GM21576 (cell line): ENCODE data around the gene ZC3H7A.
A peak's percentile ranks its signal among the peaks of the same experiment; 100 is the strongest.

ENCODE experiments used
- ATAC-seq: cut with Tn5 transposase; IDR thresholded peaks from one replicate; pipeline ENCODE4 v1.9.1; 2021; ENCODE audit warnings: mild to moderate bottlenecking, moderate library complexity; ENCODE audit not compliant: unreplicated experiment

Gene ZC3H7A

DNA sequence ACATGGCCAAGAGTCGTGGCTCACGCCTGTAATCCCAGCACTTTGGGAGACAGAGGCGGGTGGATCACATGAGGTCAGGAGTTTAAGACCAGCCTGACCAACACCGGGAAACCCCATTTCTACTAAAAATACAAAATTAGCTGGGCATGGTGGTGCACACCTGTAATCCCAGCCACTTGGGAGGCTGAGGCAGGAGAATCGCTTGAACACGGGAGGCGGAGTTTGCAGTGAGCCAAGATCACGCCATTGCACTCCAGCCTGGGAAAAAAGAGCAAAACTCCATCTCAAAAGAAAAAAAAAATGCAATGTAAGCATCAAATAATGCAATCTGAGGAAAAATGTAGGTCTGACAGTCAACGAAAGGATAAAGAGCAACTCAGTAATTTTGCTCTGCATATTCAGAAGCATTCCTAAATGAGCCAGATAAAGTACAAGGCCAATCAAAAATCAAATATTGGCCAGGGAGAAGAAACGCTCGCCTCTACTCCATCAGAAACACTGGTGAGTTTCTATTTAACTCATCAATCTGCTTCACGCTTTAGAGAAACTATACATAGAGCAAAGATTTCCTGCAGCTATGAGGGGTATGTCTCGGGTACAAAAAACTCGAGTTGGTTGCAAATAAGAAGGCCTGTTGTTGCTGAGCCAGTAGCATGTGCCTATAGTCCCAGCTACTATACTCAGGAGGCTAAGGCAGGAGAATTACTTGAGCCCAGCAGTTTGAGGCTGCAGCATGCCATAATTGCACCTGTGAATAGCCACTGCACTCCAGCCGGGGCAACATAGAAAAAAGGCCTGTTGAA, 58.1 kb downstream of the ZC3H7A start:
- no peak for ATAC-seq

DNA sequence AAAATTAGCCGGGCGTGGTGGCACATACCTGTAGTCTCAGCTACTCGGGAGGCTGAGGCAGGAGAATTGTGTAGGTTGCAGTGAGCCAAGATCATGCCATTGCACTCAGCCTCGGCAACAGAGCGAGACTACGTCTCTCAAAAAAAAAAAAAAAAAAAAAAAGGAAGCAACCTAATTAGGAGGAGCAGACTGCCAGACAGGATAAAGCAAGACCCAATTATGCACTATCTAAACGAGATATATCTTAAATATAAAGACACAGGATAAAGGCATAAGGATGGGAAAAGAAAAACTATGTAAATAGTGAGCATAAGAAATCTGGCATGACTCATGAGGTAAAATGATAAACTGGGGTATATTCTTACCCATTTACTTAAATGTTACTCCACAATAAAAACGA, 59.3 kb downstream of the ZC3H7A start:
- no peak for ATAC-seq

DNA sequence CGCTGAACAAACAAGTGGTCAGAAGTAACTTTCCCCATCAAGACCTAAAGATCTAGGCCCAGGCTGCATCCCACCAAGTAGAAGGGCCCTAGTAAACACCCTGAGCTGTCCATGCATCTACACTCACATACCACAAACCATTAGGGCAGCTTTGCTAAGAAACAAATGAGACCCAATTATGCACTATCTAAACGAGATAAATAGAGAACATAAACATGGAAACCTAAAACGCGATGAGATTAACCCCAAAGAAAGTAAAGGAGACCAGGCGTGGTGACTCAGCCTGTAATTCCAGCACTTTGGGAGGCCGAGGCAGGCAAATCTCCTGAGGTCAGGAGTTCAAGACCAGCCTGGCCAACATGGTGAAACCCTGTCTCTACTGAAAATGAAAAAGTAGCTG, 60.2 kb downstream of the ZC3H7A start:
- no peak for ATAC-seq

DNA sequence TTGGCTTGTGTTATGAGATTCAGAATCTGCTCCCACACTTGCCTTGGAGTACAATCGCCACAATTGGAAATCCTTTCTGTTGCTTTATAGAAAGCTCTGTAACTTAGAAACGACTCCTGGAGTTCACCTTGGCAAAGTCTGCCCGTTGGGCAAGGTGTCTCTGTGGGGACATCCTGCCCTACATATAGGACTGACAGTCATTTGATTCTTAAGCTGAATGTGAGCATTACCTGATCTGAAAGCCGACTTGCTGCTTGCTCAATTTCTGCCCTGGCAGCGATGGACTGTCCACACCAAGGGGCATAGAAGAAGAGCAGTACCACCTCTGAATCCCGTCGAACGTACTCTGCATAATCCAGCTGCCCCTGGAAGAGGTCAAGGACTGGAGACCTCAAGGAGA, 61.3 kb downstream of the ZC3H7A start:
- ATAC-seq, result no peak

DNA sequence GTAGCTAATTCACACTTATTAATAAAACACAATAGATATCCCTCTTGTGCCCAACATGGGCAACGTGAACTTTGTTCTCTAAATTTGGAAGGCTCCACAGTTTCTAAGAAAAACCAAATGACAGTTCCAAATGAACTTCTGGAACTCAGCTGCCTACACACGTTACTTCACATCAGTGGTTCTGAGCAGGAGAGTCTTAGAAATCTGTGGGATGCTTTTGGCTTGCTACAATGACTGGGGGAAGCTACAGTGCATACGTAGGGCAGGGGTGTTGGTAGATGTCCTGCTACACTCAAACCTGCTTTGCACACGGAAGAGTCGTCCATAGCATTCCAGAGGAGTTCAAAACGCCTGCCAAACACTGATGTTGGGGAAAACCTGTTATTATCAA, 62.4 kb downstream of the ZC3H7A start:
- ATAC-seq, result no peak

DNA sequence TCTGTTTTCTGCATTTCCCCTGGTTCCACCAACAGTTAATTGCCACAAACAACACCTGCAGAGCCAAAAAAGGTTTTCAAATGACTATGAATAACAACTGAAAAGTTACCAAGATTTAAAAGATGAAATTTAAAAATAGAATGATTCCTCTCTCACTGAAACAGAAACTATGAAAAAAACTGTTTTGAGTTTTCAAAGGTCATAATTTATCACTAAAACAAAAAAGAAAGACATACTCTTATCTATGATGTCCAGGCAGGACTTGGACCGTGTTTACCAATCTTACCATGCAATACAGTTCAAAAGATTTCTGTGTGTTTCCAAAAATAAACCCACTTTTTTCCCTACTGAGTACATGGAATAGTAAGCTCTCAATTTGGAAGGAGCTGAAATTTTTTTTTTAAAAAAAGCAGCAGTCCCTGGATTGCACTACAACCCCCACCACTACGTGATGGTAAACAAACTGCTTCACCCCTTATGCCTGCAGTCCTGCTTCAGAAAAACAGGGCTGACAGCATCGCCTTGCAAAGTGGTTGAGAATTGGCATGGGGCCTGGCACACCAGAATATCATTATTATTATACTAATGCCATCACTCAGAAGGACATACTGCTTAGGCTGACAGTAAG, 62.9 kb downstream of the ZC3H7A start:
- ATAC-seq, result no peak

DNA sequence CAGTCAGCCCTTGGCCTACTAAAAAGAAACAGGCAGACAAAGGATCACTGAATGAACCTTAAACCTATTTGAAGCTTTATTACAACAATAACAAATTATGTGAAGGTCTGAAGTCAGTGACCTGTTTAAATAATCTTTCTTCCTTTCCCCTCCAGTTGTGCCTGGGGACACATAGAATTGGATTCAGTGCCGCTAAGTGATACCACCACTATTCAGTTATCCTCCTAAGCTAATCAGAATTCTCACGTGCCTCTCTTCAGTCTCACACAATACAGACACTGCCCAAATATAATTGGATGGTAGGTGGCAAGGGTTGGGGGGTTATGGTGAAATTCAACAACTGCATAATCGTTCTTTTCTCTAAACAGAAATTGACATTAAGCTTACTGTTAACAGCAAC, 65.8 kb downstream of the ZC3H7A start:
- ATAC-seq, result no peak

DNA sequence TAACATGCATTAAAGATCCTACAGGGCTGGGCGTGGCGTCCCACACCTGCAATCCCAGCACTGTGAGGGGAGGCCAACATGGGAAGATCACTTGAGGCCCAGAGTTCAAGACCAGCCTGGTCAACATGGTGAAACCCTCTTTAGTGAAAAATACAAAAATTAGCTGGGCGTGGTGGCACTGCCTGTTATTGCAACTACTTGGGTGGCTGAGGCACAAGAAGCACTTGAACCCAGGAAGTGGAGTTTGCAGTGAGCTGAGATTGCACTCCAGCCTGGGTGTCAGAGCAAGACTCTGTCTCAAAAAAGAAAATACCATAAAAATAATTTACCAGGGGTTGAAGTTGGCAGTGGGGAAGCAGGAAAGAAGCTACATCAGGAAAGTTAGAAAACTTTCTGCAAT, 67.3 kb downstream of the ZC3H7A start:
- ATAC-seq, result no peak

DNA sequence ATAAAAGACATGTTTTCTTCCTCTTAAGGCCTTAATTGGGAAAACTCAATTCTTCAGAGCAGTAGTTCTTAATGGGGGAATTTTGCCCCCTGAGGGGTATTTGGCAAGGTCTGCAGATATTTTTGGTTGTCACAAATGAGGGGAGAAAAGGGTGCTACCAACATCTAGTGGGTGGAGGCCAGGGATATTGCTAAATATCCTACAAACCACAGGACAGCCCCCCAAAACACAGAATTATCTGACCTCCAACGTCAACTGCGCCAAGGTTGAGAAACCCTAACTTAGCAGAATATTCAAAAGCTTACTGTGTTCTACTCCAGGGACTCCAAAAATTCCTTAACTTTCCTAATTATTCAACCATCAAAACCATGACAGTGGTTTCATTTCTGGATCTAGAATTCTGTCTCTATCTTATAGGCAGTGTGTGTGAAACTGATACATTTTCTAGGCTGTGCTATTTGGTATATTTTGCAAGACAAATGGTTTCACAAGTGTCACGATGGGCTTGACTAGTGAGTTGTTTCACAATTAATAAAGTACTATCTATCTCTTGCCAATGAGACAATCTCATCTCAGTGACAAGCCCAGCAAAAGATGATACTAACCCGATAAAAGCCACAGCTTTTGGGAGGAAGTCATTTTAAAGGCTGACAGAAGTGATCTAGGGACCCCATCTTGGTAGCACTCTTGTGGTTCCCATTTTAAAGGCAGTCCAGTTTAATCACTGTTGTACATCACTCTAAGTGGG, 69.1 kb downstream of the ZC3H7A start:
- ATAC-seq, result peak; percentile 52

DNA sequence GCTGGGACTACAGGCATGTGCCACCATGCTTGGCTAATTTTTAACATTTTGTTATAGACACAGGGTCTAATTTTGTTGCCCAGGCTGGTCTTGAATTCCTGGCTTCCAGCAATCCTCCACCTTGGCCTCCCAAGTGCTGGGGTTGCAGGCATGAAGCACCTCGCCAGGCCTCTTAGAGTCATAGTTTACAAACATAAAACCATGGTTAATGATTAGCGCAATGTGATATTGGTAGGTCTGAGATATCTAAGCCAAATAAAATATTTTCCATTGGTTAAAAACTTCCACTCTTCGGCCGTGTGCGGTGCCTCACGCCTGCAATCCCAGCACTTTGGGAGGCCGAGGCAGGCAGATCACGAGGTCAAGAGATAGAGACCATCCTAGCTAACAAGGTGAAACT, 71.0 kb downstream of the ZC3H7A start:
- no peak for ATAC-seq

DNA sequence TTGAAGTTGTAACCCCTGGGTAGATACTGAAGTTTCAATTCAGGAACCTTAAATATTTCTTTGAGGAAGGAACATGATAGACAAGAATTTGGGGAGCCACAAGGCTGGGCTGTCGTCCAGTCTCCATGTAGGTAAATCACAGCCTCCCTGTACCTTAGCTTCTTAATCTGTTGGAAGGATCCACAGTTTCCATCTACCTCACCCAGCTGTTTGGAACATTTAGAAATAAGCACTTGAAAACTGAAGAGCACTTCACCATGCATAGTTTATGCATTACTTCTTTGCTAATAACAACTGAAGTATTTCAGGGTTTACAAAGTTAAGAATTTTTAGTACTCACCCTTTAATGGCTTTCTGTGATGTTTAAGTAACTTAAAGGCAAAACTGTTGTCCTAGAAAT, 71.6 kb downstream of the ZC3H7A start:
- no peak for ATAC-seq

DNA sequence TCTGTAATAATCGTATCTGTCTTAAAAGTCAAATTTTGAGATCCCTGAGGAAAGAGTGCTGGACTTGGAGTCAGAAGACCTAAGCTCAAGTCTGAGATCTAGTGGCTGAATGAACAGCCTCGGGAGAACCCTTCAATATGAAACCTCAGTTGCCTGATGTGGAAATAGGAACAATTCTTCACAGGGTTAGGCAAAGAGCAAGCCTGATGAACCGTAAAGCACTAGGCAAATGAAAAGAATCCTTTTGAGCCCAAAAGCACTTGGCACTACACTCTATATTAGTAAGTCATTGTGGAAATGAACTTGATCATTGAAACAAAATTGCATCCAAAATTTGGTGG, 74.6 kb downstream of the ZC3H7A start:
- no peak for ATAC-seq

DNA sequence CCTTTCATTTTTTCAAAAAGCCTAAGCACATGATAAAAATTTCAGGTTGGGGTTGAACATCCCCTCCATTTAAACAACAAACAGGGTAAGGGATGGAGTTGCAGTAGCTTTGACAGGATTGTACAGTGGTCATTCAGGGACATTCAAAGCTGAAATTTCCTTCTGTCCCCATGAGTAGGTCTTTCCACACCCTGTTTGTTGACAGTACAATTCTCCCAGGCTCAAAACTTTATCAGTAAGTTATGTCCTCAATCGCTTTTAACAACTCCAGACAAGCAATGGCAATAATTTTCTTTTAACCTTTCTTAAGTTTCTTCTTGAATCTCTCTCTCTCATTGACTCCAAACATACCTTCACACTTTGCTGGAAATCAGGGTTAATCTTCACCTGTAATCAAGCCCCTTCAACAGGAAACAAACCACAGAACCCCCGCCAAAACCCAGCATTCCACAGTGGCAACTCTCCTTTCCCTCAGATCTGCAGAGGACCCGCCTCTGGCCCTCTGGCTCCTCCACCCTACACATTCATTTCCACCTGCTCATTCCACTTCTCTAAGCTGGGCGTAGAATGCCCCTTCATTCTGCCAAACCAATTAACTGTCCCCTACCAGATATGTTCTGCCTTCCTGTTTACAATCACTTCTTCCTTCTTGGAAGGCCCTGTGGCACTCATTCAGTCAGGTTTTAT, 75.1 kb downstream of the ZC3H7A start:
- ATAC-seq, result no peak

DNA sequence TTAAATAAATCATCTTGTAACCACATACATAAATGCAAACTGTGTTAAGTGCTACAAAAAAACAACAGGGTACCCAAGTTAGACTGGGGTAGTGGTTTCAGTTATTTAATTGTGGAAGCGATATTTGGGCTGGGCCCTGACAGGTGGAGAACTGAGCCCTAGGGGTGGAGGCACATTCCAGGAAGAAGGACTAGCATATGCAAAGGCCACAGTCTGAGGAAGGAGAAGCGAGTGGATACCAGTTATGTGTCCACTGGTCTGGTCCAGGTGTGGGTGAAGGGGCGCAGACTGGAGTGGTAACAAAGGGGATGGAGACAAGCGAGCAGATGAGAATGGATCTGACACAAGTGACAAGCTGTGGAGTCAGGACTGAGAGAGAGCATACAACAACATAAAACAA, 77.3 kb downstream of the ZC3H7A start:
- no peak for ATAC-seq

DNA sequence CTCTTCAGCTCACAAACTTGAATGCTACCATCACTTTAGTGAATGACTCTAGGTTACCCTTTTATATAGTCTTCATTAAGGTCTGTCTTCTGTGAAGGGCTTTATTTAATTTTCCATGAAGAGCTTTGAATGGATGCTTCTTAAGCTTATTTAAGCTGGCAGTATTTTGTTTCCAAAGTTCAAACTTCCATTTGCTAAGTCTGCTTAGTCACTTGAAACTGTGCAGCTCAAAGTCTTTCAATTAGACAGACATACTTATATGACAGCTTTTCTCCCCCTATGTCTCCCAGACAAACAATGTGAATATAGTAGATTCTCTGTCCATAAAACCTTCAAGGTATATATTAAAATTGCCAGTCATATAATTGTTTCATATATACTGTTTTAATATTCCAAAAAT, 77.9 kb downstream of the ZC3H7A start:
- no peak for ATAC-seq

DNA sequence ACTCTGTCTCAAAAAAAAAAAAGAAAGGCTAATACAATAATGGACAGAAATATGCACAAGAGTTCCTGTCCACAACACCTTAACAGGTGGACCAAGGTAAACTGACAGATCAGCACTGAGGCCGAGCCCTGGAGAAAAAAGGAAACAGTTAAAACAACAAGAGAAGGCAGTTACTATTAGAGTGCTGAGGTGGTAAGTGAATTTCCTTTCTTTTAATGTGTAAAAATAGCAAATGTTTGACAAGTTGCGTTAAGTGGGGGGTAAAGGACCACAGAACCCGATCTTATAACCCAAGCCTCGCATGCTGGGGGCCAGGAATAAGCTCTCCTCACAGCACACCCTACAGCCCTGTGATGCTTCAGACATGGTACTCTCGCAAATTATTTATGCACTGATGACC, 79.2 kb downstream of the ZC3H7A start:
- no peak for ATAC-seq

DNA sequence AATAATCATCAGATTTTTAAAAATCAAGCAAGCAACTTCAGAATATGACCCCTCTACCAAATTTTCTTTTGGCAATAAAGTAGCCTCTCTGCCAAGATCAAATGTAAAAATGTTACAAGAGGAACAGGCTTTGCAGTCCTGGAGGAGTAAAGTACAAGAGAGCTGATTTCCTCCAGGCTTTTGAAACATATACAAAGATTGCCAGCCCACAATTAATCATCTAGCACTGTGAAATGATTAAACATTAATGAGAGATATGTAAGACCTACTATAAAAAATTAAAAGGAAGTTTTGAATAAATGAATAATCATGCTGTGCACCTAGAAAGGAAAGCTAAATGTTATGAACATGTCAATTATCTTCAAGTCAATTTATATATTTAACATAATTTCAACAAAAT, 80.7 kb downstream of the ZC3H7A start:
- ATAC-seq, result no peak

DNA sequence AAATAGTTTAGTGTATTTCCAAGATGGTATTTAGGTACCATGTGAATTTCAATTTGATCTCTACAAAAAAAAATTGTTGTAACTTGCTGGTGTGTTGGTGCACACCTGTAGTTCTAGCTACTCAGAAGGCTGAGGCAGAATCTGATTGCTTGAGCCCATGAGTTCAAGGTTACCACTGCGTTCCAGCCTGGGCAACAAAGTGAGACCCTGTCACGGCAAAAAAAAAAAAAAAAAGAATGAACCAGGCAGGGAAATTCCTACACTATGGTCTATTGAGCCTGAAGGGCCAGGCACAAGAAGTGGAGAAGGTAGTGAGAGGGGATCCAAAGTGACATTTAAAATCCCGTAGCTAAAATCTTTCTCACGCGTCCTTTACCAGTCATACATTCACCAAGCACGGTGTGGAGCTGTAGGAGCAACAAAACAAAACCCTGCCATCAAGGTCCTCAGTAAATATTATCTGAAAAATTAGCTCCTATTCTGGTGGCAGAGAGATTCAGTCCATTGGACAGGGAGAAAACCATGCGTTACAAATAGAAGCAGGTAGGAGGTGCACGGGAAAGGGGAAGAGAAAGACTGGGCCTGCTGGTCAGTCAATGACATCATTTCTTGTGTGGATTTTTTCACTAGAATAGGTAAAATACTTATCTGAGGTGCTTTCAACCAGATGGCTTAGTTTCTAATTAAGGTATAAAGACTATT, 81.7 kb downstream of the ZC3H7A start:
- ATAC-seq, result no peak

DNA sequence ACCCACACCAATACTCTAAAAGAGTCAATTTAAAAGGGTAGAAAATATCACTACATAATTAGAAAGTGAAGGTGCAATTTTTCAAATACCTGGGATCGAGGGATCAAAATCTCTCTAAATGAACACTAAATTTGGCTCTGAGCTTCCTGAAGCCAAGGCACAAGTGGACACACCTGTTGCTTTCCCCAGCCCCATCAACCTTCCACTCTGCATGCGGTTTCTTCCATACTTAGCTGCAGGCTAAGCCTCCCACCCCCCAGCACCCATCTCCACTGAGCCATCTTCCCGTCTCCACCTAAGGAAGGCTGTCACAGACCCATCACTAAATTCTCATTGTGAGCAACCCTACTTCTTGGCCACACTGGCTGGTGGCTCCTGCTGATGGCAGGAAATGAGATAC, 84.9 kb downstream of the ZC3H7A start:
- no peak for ATAC-seq

DNA sequence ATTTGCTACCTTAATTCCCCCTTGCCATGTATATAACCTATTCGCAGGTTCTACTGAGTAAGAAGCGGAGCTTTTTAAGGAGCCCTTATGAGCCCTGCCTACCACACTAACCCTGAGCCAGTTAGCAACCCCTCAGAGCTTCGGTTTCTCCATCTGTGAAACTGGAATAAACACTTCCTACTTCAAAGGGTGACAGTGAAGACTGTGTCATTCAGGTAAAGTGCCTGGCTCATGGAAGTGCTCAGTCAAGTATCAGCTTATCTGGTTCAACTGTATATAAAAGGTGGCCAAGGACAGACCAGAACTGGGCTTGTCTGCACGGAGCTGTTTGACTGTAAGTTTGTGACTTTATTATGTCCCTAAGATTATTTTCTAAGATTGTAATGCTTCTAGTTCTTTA, 85.4 kb downstream of the ZC3H7A start:
- no peak for ATAC-seq

DNA sequence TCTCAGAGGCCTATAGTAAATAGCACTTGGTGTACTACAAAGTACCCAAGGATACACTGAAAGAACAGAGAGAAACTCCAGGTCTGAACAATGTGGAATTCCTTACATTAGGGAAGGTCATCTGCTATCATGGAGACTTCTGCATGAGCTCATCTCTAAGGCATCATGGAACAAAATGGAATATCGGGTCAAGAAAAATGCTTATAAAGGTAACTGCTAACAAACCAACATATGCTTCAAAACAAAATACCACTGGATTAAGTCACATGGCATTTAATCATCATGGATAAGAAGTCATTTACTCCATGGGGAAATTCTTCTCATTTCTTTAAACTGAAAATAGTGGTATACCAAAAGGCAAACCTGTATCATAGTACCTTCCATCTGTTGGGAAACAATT, 88.6 kb downstream of the ZC3H7A start:
- ATAC-seq, result no peak
